Right lobe of liver (tissue), 4 donors: ENCODE data around the gene GRID1.

Experiments used
- CTCF ChIP-seq, 4 donors: fragments of 200-600 bp in 3 of 4; fragments of 450-650 bp in 1 of 4; IDR thresholded peaks; one replicate each; pipeline versions ENCODE4 v1.5.1 to v1.8.0; 2016 to 2022; ENCODE audit warnings: antibody characterized with exemption in 4 of 4, mild to moderate bottlenecking in 2 of 4
- POLR2A ChIP-seq: fragments of 450-650 bp; IDR thresholded peaks from one replicate; pipeline ENCODE4 v1.6.1; 2017; ENCODE audit warnings: antibody characterized with exemption, mild to moderate bottlenecking
- donor health status: DM: no; HTN: no; CAD: no.
- donor health status: DM: no; HTN: no; CAD: no.
- donor health status: DM: no; HTN: yes; CAD: no.

- no peak for TF ChIP-seq CTCF (IDR thresholded peaks at IDR 0.05)
- TF ChIP-seq POLR2A = no peak
These were observed 329.5 kb downstream of the GRID1 start for GRCh38 chr10:86037096-86037495.
